GM12874 (cell line): ENCODE measurements around the gene CIAO2B.
A peak's percentile ranks its signal among the peaks of the same experiment; 100 is the strongest.

Experiments
- TF ChIP-seq, protein P1 (sequence below): IDR thresholded peaks from 2 replicates; pipeline ENCODE4 v1.5.1; 2011; ENCODE audit warnings: low read depth, mild to moderate bottlenecking, control low read depth, low read length, moderate library complexity; ENCODE audit not compliant: insufficient read depth

The CIAO2B gene

DNA sequence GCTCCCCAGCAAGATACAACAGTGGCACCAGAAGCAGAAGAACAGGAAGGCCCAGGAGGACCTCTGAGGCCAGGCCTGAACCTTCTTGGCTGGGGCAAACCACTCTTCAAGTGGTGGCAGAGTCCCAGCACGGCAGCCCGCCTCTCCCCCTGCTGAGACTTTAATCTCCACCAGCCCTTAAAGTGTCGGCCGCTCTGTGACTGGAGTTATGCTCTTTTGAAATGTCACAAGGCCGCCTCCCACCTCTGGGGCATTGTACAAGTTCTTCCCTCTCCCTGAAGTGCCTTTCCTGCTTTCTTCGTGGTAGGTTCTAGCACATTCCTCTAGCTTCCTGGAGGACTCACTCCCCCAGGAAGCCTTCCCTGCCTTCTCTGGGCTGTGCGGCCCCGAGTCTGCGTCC is 38.8 kb upstream of the CIAO2B start:
- TF ChIP-seq, protein P1, sequence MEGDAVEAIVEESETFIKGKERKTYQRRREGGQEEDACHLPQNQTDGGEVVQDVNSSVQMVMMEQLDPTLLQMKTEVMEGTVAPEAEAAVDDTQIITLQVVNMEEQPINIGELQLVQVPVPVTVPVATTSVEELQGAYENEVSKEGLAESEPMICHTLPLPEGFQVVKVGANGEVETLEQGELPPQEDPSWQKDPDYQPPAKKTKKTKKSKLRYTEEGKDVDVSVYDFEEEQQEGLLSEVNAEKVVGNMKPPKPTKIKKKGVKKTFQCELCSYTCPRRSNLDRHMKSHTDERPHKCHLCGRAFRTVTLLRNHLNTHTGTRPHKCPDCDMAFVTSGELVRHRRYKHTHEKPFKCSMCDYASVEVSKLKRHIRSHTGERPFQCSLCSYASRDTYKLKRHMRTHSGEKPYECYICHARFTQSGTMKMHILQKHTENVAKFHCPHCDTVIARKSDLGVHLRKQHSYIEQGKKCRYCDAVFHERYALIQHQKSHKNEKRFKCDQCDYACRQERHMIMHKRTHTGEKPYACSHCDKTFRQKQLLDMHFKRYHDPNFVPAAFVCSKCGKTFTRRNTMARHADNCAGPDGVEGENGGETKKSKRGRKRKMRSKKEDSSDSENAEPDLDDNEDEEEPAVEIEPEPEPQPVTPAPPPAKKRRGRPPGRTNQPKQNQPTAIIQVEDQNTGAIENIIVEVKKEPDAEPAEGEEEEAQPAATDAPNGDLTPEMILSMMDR, result no peak

DNA sequence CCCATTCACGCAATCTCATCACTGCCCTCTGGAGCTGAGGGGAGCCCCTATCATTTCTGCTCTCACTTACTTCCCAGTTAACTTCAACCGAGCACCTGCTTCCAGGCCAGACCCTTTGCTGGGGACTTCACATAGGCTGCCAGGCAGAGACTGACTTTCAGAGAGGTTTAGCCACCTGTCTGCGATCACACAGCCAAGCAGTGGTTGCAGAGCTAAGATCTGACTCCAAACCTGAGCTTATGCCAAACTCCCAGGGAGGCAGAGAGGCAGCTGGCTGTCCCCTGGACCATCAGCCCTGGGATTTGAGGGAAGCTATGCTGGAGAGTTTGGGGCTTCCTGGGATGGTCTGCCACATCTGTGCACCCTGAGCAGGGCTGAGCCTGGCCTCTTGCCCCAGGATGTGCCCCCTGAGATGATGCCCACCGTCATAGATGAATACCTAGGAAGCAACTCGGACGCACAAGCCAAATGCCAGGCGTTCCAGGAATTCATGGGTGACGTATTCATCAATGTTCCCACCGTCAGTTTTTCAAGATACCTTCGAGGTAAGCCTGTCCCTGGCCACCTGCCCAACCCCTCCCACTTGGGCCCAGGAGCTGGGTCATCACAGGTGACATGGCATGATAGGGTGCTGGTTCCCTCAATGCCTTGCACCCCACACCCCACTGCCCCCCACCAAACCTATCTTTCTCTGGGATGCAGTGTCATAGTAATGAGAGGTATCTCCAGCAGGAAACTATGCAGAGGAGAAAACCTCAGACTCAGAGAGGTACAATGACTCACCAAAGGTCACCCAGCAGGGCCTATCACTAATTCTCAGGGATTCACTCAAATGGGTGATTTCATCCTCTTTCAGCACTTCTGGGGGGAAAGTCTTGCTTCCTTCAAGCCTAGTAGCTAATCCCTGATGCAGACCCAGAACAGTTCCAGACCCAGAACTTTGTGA is 36.8 kb upstream of the CIAO2B start:
- TF ChIP-seq, protein P1, result no peak

DNA sequence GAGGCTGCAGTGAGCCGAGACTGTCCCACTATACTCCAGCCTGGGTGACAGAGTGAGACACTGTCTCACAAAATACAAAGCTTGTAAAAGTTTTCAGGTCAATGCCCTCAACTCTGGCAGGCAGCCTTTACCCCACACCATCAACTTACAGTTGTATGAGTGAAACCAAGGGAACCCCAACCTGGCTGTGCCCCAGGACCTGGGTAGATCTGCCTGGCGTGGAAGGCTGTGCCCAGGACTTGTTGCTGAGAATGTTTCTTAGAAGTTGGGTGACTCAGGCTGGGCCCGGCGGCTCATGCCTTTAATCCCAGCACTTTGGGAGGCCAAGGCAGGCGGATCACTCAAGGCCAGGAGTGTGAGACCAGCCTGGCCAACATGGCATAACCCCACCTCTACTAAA is 34.6 kb upstream of the CIAO2B start:
- TF ChIP-seq, protein P1, result no peak

DNA sequence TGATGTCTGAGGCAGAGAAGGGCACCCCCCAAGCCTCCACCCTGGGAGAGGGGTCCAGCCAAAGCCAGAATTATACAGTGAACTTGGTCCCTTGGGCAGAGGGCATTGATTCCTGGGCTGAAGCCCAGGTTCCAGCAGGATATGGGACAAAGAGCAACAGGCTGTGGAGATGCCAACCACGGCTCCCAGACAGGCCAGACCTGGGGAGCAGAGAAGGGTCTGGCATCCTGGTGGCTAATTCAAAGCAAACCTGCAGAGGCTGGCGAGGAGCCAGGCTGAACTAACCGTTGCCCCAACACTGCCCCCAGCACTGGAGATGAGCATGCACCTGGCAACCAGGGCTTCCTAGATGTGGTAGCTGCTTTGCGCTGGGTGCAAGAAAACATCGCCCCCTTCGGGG is 29.8 kb upstream of the CIAO2B start:
- TF ChIP-seq, protein P1, result no peak

DNA sequence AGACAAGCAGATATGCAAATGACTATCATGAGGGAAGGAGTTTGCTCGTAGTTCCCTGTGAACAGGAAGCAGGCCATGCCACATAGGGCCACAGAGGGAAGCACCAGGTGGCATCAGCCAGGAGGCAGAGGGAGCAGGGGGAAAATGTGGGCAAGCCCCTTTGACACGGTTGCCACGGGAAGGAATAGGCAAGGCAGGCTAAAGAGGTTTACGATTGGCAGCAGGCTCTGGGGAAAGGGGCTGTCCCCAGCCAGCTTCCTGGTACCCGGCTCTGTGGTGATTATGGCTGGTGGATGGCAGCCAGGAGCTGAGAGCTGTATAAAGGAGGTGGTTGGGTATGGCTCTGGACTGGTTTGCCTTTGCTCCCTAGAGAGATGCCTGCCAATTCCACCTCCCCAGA is 27.7 kb upstream of the CIAO2B start:
- TF ChIP-seq, protein P1, result no peak

DNA sequence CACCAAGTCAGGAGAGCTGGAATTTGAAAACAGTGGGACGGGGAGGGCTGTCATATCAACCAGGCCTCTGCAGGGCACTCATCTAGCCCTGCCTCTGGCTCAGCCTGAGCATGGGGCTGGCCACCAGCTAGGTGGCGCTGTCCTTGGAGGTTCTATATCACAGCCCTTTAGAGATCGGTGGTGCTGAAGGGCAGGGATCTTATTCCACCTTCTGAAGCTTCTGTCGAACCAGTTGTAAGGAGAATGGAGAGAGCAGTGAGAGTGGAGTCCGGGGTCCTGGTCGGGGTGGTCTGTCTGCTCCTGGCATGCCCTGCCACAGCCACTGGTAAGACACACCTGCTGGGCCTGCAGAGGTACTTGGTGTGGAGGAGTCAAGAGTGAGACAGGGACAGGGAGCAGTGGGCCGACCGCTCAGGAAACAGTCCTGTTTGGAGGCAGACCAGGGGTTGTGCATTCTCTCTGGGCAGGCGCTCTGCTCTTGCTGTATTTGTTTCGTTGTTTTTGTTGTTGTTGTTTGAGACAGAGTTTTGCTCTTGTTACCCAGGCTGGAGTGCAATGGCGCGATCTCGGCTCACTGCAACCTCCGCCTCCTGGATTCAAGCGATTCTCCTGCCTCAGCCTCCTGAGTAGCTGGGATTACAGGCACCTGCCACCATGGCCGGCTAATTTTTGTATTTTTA is 27.0 kb upstream of the CIAO2B start, which contains the start of gene CES3:
CES3 (plus strand) TSS at position 202 of the 680 bp plus-strand sequence; CDS start at position 244, 42 bp downstream.
- TF ChIP-seq, protein P1, result peak; percentile 92

DNA sequence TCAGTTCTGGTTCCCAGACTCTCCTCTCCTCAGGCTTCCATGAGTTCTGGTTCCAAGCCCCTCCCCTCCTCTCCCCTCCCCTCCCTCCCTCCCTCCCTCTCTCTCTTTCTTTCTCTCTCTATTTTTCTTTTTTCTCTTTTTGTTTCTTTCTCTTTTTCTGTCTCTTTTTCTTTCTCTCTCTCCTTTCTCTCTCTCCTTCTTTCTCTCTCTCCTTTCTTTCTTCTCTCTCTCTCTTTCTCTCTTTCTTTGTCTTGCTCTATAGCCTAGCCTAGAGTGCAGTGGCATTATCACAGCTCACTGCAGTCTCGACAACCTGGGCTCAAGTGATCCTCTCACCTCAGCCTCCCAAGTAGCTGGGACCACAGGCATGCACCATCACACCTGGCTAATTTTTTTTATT is 26.1 kb upstream of the CIAO2B start:
- TF ChIP-seq, protein P1, result no peak
